ENCODE measurements around the gene ADCY5.

The ADCY5 gene

DNA sequence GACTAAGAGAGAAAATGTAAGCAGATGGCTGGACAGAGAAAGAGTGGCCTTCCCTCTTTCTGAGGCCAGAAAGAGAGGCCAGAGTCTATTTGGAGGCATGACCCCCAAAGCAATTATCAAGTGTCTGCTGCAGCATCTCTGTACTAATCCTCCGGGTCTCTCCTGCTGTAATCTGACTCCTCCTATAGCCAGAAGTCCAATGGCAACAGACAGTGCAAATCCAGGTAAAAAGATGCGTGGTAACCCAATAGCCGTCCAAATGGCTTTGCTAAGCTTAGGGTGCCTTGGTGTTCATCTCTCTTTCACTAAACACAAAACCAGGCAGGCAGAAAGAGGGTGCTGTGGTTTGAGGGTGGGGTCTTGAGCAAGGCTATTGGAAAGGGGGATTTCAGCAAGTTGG, 91.6 kb downstream of the ADCY5 start:
- DNase-seq: no peak

DNA sequence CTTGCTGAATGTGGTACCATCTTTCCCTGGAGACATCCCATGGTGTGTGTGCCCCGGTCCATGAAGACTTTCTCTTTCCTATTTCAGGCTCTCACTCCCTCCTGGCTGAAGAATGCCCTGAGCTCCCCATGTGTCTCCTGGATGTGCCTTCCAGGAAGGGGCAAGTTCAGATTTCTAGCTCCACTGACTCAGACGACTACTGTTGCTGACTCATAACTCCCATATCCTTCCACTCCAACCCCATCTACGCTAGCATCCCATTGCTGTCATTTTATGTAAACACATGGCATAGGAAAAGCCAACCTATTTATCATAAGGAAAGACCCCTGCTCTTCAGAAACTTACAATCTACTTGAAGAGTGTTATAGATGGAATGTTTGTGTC, 95.0 kb downstream of the ADCY5 start:
- no peak for DNase-seq

- DNase-seq: no peak
Measured at GRCh38 chr3:123353227-123353849, 95.6 kb downstream of the ADCY5 start.

DNA sequence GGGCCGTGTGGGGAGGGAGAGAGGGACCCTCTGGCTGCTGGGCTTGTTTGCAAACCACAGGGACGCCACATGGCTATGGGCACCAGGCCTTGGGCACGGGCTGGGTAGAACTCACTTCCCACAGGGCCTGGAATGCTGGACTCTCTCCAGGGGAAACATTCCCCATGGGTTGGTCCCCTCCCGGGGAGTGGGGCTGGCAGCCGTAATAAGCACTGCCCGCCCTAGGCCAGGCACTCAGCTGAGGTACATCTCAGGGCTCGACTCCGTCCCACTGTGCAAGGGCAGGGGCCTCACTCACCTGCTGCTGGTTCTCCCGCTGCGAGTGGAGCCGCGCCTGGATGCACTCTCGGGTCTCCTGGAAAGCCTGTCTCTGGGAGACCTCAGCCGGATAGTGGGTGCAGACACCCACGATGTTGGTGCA, 96.7 kb downstream of the ADCY5 start:
- DNase-seq: no peak

DNA sequence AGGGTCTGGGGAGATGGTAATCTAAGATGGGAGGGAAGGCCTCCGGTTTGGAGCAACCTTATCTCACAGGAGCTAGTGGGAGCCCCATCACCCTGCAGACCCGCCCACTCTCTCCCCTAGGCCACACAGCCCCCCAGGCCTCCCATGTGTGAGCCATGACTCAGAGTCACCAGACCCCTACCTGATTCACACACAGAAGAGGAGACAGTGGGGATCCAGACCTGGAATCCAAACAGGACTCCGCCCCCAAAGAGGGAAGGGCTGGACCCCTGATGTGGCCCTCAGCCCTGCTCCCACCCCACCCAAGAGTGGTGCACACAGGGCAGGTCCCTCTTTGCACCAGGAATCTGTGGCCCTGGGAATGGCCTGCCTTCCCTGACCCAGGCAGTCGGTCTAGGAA, 97.4 kb downstream of the ADCY5 start:
- no peak for DNase-seq

DNA sequence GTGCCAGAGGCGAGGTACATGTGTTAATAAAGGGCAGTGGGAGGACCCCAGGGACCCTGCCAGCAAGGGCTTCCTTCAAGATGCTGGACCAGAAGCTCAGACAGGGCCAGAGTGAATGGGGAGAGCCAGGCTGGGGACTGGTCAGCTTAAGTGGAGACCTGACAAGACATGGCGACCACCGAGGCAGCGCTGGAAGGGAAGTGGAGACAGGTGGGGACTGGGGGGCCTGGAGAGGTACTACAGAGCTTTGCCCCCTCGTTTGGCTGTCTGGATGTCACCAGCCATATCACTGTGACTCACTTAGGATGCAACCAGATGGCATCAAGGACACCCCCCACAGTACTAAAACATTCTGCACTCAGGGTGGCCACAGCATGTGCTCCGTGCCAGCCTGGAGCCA, 97.9 kb downstream of the ADCY5 start:
- no peak for DNase-seq

- no peak for DNase-seq
Measured at GRCh38 chr3:123349566-123350435, 99.1 kb downstream of the ADCY5 start.

DNA sequence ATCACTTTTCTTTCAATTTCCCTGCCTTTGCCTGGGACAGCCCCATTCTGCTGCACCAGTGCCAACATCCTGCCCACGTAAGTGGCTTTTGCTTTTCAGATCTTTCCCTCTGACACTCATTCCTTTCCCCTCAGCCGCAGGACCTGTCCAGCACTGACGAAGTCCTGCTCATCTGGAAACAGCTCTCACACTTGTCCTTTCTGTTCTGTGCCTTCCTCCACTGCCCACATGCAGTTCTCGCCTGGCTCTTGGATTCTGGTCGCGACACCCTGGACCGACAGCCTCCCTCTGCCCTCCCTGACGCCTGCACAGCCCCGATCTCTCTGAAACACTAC, 99.7 kb downstream of the ADCY5 start:
- DNase-seq: no peak

DNA sequence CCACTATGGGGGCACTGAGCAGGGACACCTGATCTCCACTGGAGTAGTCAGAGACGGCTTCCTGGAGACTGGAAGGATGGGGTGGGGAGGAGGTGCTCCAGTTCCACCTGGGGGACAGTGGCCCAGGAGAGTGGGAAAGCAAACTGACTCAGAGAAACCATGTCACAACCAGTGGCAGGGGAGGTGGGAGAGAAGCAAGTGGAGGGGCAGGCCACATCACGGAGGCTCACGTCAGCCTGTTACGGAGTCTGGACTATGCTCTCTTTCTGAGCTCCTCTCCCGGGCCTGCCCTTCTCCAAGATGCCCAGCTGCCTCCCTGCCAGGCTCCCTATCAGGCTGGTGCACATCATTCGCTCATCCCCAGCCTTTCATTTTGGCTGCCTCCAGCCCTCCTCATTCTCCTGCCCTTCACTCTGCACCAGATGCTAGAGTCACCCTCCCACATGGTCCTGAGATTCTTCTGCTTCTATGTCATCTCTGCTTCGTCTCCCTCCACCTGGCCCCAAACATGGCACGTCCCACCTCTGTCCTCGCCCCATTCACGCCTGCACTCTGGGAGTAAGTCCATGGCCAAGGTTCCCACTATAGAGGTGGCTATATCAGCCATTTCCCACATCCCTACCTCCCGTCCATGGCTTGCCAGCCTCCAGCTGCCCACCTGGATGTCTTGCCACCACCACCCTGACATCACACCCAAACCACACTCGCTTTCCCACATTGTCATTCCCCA, 100.3 kb downstream of the ADCY5 start:
- no peak for DNase-seq

GRCh38 chr3:123347691-123348264, 101.1 kb downstream of the ADCY5 start:
- no peak for DNase-seq

GRCh38 chr3:123347205-123347604, 101.7 kb downstream of the ADCY5 start:
- no peak for DNase-seq

DNA sequence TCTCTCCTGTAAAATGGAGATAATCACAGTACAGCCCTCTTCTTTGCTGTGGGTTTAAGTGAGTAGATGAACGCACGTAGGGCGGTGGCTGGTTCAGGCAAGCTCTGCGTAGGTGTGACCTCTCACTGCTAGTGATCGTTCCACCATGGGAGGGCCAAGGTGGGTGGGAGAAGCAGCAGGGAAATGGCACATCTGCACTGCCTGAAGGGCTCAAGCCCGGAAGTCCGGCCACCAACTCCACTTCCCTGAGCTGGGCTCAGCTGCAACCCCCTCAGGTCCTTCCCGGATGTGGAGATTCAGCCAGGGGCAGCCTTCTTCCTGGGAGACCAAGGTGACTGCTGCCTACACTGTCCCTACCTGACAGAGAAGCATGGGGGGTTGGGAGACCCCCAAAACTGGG, 102.9 kb downstream of the ADCY5 start:
- DNase-seq: no peak

- DNase-seq: no peak
Measured at GRCh38 chr3:123344907-123345594, 103.8 kb downstream of the ADCY5 start.

DNA sequence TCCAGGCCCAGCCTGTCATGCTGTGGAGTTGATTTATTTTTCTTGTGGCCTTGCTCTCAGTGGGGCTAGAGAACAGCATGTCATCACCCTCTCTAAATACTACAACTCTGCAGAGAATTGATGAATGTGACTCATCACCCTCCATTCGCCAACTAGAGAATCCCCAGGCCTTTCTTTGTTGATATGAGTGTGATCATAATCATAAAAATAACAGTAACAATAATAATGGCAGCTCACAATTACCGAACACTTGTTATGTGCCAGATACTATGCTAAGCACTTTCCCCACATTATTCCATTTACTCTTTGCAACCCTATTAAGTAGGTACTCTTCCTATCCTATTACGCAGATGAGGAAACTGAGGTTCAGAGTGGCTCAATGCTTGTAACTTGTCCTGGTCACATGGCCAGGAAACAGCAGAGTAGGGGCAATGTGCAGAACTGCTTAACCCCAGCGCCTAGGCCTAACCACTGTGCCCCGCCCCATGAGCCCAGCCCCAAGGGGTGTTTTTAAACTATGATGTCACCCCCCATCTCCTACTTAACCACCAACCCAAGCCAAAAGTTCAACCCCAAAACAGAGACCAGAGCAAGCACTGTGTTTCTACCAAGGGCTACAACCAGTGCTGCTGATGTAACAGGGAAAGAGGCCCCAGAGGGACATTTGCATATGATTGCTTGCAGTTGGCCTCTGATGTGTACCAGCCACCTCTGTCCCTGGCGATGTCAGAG, 104.5 kb downstream of the ADCY5 start:
- no peak for DNase-seq

DNA sequence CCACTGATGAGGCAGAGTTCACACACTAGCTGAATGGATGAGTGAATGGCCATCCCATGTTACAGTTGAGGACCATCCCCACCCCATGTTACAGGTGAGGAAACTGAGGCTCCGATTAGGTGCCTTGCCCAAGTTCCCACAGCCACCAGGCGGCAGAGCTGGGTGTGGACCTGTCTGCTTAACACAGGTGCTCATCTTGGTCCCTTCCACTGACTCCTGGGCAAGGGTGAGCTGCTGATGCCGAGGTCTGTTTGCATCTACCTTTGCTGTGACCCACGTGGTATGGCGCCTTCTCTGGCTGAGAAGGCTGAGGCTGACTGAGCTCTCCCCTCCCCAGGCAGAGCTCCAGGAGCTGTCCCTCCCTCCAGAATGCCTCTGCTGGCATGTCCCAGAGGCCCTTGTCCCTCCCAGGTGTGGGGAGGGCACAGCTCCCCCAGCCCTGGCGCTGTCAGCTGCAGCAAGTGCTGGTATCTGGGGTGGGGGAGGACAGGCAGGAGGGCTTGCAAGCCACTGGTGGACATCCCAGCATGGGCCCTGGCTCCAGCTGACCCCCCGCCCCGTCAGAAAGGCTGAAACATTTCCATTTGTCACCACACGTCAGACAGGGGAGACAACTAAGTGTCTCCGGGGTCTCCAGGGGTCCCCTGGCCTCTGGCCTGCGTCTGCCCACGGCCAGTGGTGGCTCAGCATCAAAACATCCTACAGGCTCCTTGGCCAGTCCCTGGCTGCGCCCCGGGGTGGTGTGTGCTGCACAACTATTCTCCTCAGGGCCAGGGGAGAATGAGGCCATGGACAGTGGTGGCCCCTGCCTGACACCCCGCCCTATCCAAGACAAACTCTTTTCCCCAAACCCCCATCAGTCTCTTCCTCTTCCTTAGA, 105.4 kb downstream of the ADCY5 start:
- DNase-seq: no peak

DNA sequence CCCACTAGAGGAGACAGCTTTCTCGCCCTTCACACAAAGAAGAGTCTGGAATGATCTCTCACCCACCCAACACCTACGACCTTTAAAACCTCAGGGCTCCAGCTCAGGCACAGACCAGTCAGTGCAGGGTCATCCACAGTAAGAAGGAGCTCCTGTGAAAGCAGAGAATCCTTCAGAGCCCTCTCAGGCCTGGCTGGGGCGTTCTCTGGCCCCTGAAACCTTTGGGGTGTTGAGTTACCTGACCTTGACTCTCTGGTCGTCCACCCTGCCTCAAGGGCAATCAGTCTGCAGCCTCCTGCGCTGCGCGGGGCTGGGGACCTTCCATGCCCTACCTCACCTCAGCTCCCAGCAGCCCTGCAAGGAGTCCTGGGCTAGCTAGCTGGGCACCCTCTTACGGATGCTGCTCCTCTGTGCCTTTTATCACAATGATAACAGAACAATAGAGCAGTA, 106.2 kb downstream of the ADCY5 start:
- no peak for DNase-seq

DNA sequence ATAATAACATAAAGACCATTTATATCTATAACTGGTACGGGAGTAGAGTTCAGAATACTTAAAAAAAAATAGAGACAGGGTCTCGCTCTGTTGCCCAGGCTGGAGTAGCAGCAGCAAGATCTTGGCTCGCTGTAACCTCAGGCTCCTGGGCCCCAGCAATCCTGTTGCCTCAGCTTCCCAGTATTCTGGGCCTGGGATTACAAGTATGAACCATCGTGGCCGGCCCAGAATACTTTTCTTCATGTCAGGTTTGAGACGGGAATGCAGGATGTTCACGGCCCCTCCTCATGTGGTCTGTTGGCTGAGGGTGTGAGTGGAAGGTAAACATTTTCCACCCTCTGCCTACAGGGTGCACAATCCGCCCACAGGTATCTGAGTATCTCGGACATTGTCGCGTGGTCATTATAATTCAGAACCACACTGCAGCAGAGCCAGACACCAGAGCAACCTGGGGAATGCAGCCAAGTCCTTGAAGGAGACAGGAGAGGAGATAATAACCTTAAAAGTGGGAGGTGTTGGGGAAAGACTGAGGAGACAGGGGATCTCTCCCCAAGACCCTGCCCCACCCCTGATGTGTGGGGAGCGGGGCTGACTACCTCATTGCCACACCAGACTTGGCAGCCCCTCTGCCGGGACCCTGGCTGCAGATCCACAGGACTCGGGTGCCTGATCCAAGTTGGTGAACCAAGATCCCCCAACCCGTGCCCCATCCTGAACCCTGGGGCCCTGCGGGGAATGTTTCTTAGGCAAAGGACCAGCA, 106.8 kb downstream of the ADCY5 start:
- DNase-seq: no peak

GRCh38 chr3:123340336-123340735, 108.6 kb downstream of the ADCY5 start:
- DNase-seq: no peak

- DNase-seq: no peak
Measured at GRCh38 chr3:123339302-123339701, 109.6 kb downstream of the ADCY5 start.

DNA sequence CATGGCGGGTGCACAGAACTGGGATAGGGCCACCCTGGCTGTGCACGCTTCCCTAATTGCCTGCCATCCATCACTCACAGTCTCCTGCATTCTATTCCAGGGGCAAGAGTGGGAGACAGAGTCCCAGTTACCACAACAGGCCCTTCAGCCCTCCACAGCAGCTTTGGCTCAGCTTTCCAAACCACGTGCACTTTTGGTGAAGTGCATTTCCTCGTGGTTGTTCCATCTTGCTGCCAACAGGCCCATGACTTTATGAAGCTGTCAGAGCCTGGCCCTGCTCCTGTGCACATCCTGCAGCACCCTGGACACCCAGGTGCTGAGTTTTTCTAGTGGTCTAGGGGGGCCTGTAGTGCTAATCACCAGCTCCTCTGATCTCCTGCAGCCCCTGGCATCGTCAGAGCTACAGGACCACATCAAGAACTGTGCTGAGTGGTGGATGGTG, 110.2 kb downstream of the ADCY5 start:
- no peak for DNase-seq

All from NCI-H1436 (cell line).